Astrocyte (in vitro differentiated cells and primary cell): ENCODE data around the gene KRT9. TPM values are rescaled to one million over a fixed set of nuclear protein-coding genes. Genes with fewer than 3 reads are reported as not detected.

ENCODE experiments used
- DNase-seq: peaks from one replicate; pipeline ENCODE4 v3.0.0-alpha.2; 2010; ENCODE audit warnings: low read depth
- FAIRE-seq: peaks from 2 replicates; lab custom pipeline; 2011; peaks lifted over from hg19 to GRCh38; lab: Jason Lieb, UNC
- H2AFZ ChIP-seq: 2 replicates; pipeline ENCODE4 v1.6.0; 2012; ENCODE audit warnings: low read depth, low read length, inconsistent platforms
- H3K27ac ChIP-seq: 2 replicates; pipeline ENCODE4 v1.5.1; 2011; ENCODE audit warnings: low read depth, low read length, inconsistent platforms
- H3K27me3 ChIP-seq: 2 replicates; pipeline ENCODE4 v1.6.0; 2011; ENCODE audit warnings: low read length, inconsistent platforms; ENCODE audit not compliant: insufficient read depth
- H3K36me3 ChIP-seq: 2 replicates; pipeline ENCODE4 v1.5.1; 2011; ENCODE audit warnings: low read length, inconsistent platforms; ENCODE audit not compliant: insufficient read depth
- H3K4me1 ChIP-seq: 2 replicates; pipeline ENCODE4 v1.5.1; 2011; ENCODE audit warnings: low read length, inconsistent platforms; ENCODE audit not compliant: insufficient read depth
- H3K4me2 ChIP-seq: 2 replicates; pipeline ENCODE4 v1.6.0; 2012; ENCODE audit warnings: low read length, inconsistent platforms
- H3K4me3 ChIP-seq: 2 replicates; pipeline ENCODE4 v1.5.1; 2011; ENCODE audit warnings: low read depth, mild to moderate bottlenecking, low read length, inconsistent platforms; ENCODE audit not compliant: insufficient read depth
- H3K79me2 ChIP-seq: 2 replicates; pipeline ENCODE4 v1.6.0; 2012; ENCODE audit warnings: mild to moderate bottlenecking, low read length, inconsistent platforms; ENCODE audit not compliant: insufficient read depth
- H3K9ac ChIP-seq: 2 replicates; pipeline ENCODE4 v1.6.0; 2012; ENCODE audit warnings: mild to moderate bottlenecking, low read length, inconsistent platforms
- H3K9me3 ChIP-seq: 2 replicates; pipeline ENCODE4 v1.5.1; 2012; ENCODE audit warnings: low read depth, mild to moderate bottlenecking, low read length, inconsistent platforms; ENCODE audit not compliant: insufficient read depth
- H4K20me1 ChIP-seq: 2 replicates; pipeline ENCODE4 v1.6.0; 2012; ENCODE audit warnings: low read length, inconsistent platforms; ENCODE audit not compliant: insufficient read depth
- H3K27ac Mint-ChIP-seq: one replicate; pipeline ENCODE4 v1.8.0; 2021; ENCODE audit warnings: mild to moderate bottlenecking, mixed read lengths; ENCODE audit not compliant: unreplicated experiment
- H3K27me3 Mint-ChIP-seq: one replicate; pipeline ENCODE4 v1.8.0; 2021; ENCODE audit warnings: low read depth, mixed read lengths; ENCODE audit not compliant: unreplicated experiment
- H3K36me3 Mint-ChIP-seq: one replicate; pipeline ENCODE4 v1.8.0; 2021; ENCODE audit warnings: low read depth, mixed read lengths; ENCODE audit not compliant: unreplicated experiment
- H3K4me1 Mint-ChIP-seq: one replicate; pipeline ENCODE4 v1.8.0; 2021; ENCODE audit warnings: low read depth, mixed read lengths; ENCODE audit not compliant: unreplicated experiment
- H3K4me3 Mint-ChIP-seq: one replicate; pipeline ENCODE4 v1.8.0; 2021; ENCODE audit warnings: mild to moderate bottlenecking, moderate library complexity, mixed read lengths; ENCODE audit not compliant: unreplicated experiment
- H3K9me3 Mint-ChIP-seq: one replicate; pipeline ENCODE4 v1.8.0; 2021; ENCODE audit warnings: mild to moderate bottlenecking, mixed read lengths; ENCODE audit not compliant: unreplicated experiment
- CTCF ChIP-seq: IDR thresholded peaks from 2 replicates; pipeline ENCODE4 v1.5.1; 2011; ENCODE audit warnings: low read depth, mild to moderate bottlenecking, inconsistent platforms, low read length, moderate library complexity; ENCODE audit not compliant: insufficient read depth
- EZH2 ChIP-seq: IDR thresholded peaks from 2 replicates; pipeline ENCODE4 v1.6.1; 2012; ENCODE audit warnings: mild to moderate bottlenecking, low read length, inconsistent platforms; ENCODE audit not compliant: insufficient read depth
- total RNA-seq: library from RNA; stranded (reverse); gene quantifications from 2 replicates; pipeline ENCODE4 v1.2.1, GENCODE V29; 2021

Gene KRT9
- total RNA-seq, 1 donor from 2014 or later, result 0.09 TPM

DNA sequence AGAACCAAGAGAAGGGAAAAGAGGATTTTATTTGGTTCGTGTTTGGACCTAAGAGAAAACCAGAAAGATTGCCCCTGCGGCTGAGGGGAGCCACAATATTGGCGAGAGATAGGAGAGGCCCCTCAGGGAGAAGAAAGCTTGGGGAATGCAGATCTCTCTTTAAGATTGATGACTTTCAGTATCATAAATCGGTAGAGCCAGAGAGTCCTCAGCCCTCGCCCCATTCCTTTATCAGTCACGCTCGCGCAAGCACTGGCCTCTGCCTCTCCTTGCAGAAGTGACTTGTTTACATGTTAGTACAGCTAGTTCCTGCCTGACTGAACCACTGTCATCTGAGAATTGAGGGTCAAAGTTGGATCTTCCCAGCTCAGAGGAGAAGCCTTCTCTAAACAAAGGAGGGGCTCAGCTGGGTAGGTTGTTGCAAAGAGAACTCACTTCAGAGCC is 22.2 kb downstream of the KRT9 start:
- Histone ChIP-seq H3K9me3 (no peaks in the 10 kb centered on the region), H3K9ac (peak overlapping the region; percentile 26), H3K79me2 (no peaks in the 10 kb centered on the region), H3K36me3 (no peaks in the 10 kb centered on the region), H3K27me3 (no peaks in the 10 kb centered on the region), H3K4me1 (peaks cover 35% of the 10 kb centered on the region), H4K20me1 (no peaks in the 10 kb centered on the region), H3K4me3 (no peak overlapping the region), H2AFZ (no peak overlapping the region), H3K27ac (no peak overlapping the region), H3K4me2 (no peak overlapping the region)
- TF ChIP-seq CTCF (no peak), EZH2 (no peak)
- no peaks in the 10 kb centered on the region for H3K36me3 Mint-ChIP-seq
- H3K27me3 Mint-ChIP-seq, result peaks cover 10% of the 10 kb centered on the region
- H3K4me1 Mint-ChIP-seq, result peaks cover 21% of the 10 kb centered on the region
- no peak for DNase-seq
- no peak for FAIRE-seq
- no peaks in the 10 kb centered on the region for H3K9me3 Mint-ChIP-seq
- peak overlapping the region; percentile 81 for H3K27ac Mint-ChIP-seq
- H3K4me3 Mint-ChIP-seq, result no peak overlapping the region

DNA sequence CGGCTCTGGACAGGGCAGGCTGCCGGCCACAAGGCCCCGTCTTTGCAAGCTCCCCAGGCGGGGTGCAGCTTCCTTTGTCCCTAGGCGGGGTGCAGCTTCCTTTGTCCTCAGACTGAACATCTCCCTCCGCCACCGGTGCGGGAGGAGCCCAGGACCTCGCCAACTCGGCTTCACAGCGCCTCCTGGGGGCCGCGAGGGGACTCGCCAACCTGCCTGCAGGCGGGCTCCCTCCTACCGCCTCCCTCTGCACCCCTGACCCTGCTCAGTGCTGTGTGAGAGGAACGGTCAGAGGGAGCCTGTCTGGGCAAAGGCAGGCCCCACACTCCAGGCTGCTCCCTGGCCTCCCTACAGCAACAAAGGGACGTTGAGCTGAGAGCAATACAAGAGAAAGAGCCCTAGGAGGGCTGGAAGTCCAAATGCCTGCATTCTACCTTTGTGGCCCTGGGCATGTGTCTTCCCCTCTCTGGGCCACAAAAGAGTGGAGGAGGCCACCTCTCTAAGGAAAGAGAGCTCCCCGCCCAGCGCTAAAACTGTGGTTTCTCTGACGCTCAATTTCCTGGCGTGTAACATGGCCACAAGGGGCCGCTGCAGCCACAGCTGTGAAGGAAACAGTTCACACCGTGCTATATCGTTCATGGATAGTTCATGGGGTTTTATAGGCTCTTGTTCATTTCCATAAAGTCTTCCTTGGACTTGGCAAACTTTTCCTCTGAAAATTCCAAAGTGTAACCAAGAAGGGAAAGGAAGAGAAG is 22.8 kb downstream of the KRT9 start:
- Mint-ChIP-seq H3K9me3 (no peaks in the 10 kb centered on the region), H3K36me3 (no peaks in the 10 kb centered on the region), H3K4me3 (peak overlapping the region; percentile 40), H3K27ac (peak overlapping the region; percentile 81), H3K4me1 (peaks cover 25% of the 10 kb centered on the region), H3K27me3 (peaks cover 5% of the 10 kb centered on the region)
- H3K27ac ChIP-seq, result peak overlapping the region; percentile 90
- H3K4me1 ChIP-seq, result peaks cover 40% of the 10 kb centered on the region
- peak overlapping the region; percentile 82 for H2AFZ ChIP-seq
- H3K9me3 ChIP-seq, result no peaks in the 10 kb centered on the region
- peak overlapping the region; percentile 62 for H3K4me2 ChIP-seq
- FAIRE-seq, result no peak
- TF ChIP-seq CTCF (peak; percentile 95), EZH2 (no peak)
- no peaks in the 10 kb centered on the region for H4K20me1 ChIP-seq
- H3K9ac ChIP-seq, result peak overlapping the region; percentile 75
- peak; percentile 76 for DNase-seq
- H3K36me3 ChIP-seq, result no peaks in the 10 kb centered on the region
- H3K4me3 ChIP-seq, result no peak overlapping the region
- no peaks in the 10 kb centered on the region for H3K79me2 ChIP-seq
- no peaks in the 10 kb centered on the region for H3K27me3 ChIP-seq
